GM12892 (cell line): ENCODE measurements around the gene AAK1.
"Not testable (repeated sequence)": the region's sequence is repeated elsewhere in the genome, so short reads cannot be mapped to it uniquely, and the experiment has no call there.

Experiments
- POLR2A ChIP-seq: IDR thresholded peaks from 2 replicates; pipeline ENCODE4 v1.6.1; 2011; ENCODE audit warnings: low read depth, low read length, control low read depth
- POLR2AphosphoS5 ChIP-seq: IDR thresholded peaks from 2 replicates; pipeline ENCODE4 v1.6.1; 2011; ENCODE audit warnings: low read depth, low read length, control low read depth
- TAF1 ChIP-seq: IDR thresholded peaks from 2 replicates; pipeline ENCODE4 v1.6.1; 2011; ENCODE audit warnings: low read depth, mild to moderate bottlenecking, control low read depth, low read length, borderline replicate concordance

- not testable (repeated sequence) for TF ChIP-seq POLR2A, TAF1, POLR2AphosphoS5
These were observed 36.8 kb downstream of the AAK1 start for GRCh38 chr2:69606771-69607170.
